Neural cell (in vitro differentiated cells): ENCODE results near the gene MKKS. TPM values are rescaled to one million over a fixed set of nuclear protein-coding genes. Genes with fewer than 3 reads are reported as not detected.

Experiments
- H2AFZ ChIP-seq: fragments of 200-600, 300-800 bp; sonication (generic), shearing (Covaris generic); 2 replicates; pipeline ENCODE4 v1.6.0; 2014; ENCODE audit warnings: low read depth, mild to moderate bottlenecking, antibody characterized with exemption, low read length, moderate library complexity
- H3F3A ChIP-seq: fragments of 200-600 bp; shearing (Covaris generic); 2 replicates; pipeline ENCODE4 v1.6.1; 2016; ENCODE audit warnings: mild to moderate bottlenecking, moderate library complexity, mixed read lengths, antibody characterized with exemption, low read length; ENCODE audit not compliant: insufficient read depth, poor library complexity, severe bottlenecking
- H3K27ac ChIP-seq: fragments of 200-600, 300-800 bp; sonication (generic), shearing (Covaris generic); 2 replicates; pipeline ENCODE4 v1.5.1; 2014; ENCODE audit warnings: mild to moderate bottlenecking, low read length, moderate library complexity
- H3K27me3 ChIP-seq: fragments of 300-800, 200-600 bp; sonication (generic), shearing (Covaris generic); 2 replicates; pipeline ENCODE4 v1.6.0; 2014; ENCODE audit warnings: mild to moderate bottlenecking, low read depth, low read length, moderate library complexity; ENCODE audit not compliant: insufficient read depth
- H3K36me3 ChIP-seq: fragments of 300-800, 200-600 bp; sonication (generic), shearing (Covaris generic); 2 replicates; pipeline ENCODE4 v1.5.1; 2014; ENCODE audit warnings: mild to moderate bottlenecking, antibody characterized with exemption, low read length, moderate library complexity; ENCODE audit not compliant: insufficient read depth
- H3K4me2 ChIP-seq: fragments of 300-800, 200-600 bp; sonication (generic), shearing (Covaris generic); 2 replicates; pipeline ENCODE4 v1.6.0; 2014; ENCODE audit warnings: mild to moderate bottlenecking, low read length
- H3K4me3 ChIP-seq: fragments of 300-800, 200-600 bp; sonication (generic), shearing (Covaris generic); 2 replicates; pipeline ENCODE4 v1.5.1; 2014; ENCODE audit warnings: mild to moderate bottlenecking, low read length, moderate library complexity
- H3K79me2 ChIP-seq: fragments of 200-600 bp; shearing (Covaris generic); replicated peaks from 2 replicates; pipeline ENCODE4 v1.6.0; 2014; ENCODE audit warnings: mild to moderate bottlenecking, low read length, moderate library complexity; ENCODE audit not compliant: insufficient read depth
- H3K9ac ChIP-seq: fragments of 300-800, 200-600 bp; sonication (generic), shearing (Covaris generic); 2 replicates; pipeline ENCODE4 v1.6.1; 2016; ENCODE audit warnings: mild to moderate bottlenecking, low read length, mixed read lengths
- H3K9me2 ChIP-seq: fragments of 200-600 bp; shearing (Covaris generic); 2 replicates; pipeline ENCODE4 v1.6.1; 2016; ENCODE audit warnings: mild to moderate bottlenecking, low read length, mixed read lengths; ENCODE audit not compliant: insufficient read depth
- H3K9me3 ChIP-seq: fragments of 200-600, 300-800 bp; sonication (generic), shearing (Covaris generic); 2 replicates; pipeline ENCODE4 v1.6.1; 2016; ENCODE audit warnings: mild to moderate bottlenecking, mixed run types, low read length, moderate library complexity, mixed read lengths
- H4K20me1 ChIP-seq: fragments of 200-600 bp; shearing (Covaris generic); 2 replicates; pipeline ENCODE4 v1.6.1; 2016; ENCODE audit warnings: mild to moderate bottlenecking, mixed run types; ENCODE audit not compliant: insufficient read depth
- CTCF ChIP-seq: fragments of 450-650 bp; IDR thresholded peaks from 2 replicates; pipeline ENCODE4 v1.5.1; 2014; ENCODE audit warnings: antibody characterized with exemption, mild to moderate bottlenecking, moderate library complexity; ENCODE audit not compliant: poor library complexity, severe bottlenecking
- EP300 ChIP-seq: fragments of 450-650 bp; conservative IDR thresholded peaks from 2 replicates; pipeline ENCODE4 v1.6.1; 2014; ENCODE audit warnings: antibody characterized with exemption, mild to moderate bottlenecking, moderate library complexity; ENCODE audit not compliant: poor library complexity, severe bottlenecking
- EZH2 ChIP-seq: fragments of 200-600, 300-800 bp; shearing (Covaris generic), sonication (generic); IDR thresholded peaks from 2 replicates; pipeline ENCODE4 v1.6.1; 2014; ENCODE audit warnings: antibody characterized with exemption, low read length, borderline replicate concordance, mild to moderate bottlenecking; ENCODE audit not compliant: insufficient read depth, poor library complexity, severe bottlenecking
- MXI1 ChIP-seq: fragments of 450-650 bp; conservative IDR thresholded peaks from 2 replicates; pipeline ENCODE4 v1.6.1; 2014; ENCODE audit warnings: antibody characterized with exemption, mild to moderate bottlenecking; ENCODE audit not compliant: poor library complexity, severe bottlenecking
- POLR2AphosphoS5 ChIP-seq: IDR thresholded peaks from 2 replicates; pipeline ENCODE4 v1.6.1; 2012
- RAD21 ChIP-seq: fragments of 450-650 bp; conservative IDR thresholded peaks from 2 replicates; pipeline ENCODE4 v1.6.1; 2014; ENCODE audit warnings: antibody characterized with exemption, mild to moderate bottlenecking, moderate library complexity
- REST ChIP-seq: IDR thresholded peaks from 2 replicates; pipeline ENCODE4 v1.6.1; 2012; ENCODE audit warnings: borderline replicate concordance
- SMC3 ChIP-seq: fragments of 450-650 bp; conservative IDR thresholded peaks from 2 replicates; pipeline ENCODE4 v1.6.1; 2014; ENCODE audit warnings: antibody characterized with exemption, mild to moderate bottlenecking, moderate library complexity; ENCODE audit not compliant: poor library complexity
- TAF1 ChIP-seq: IDR thresholded peaks from 2 replicates; pipeline ENCODE4 v1.6.1; 2012; ENCODE audit warnings: low read depth
- polyA plus RNA-seq: library from polyadenylated mRNA; depleted of rRNA; stranded (reverse); fragments of >200 nt; gene quantifications from 2 replicates; pipeline ENCODE4 v1.2.3, GENCODE V29; 2014

Gene MKKS
- polyA plus RNA-seq, 1 donor from 2014 or later = 28.0 TPM

- no peak overlapping the region for H3K9ac ChIP-seq
- H3K27ac ChIP-seq = no peak overlapping the region
- H3K9me2 ChIP-seq = no peaks in the 10 kb centered on the region
- H3K79me2 ChIP-seq = no peaks in the 10 kb centered on the region
- H3K27me3 ChIP-seq = no peaks in the 10 kb centered on the region
- TF ChIP-seq TAF1 (no peak), SMC3 (no peak), EZH2 (no peak), POLR2AphosphoS5 (no peak), MXI1 (no peak), REST (no peak), EP300 (no peak), RAD21 (no peak), CTCF (no peak)
- no peaks in the 10 kb centered on the region for H3K9me3 ChIP-seq
- no peak overlapping the region for H3K4me2 ChIP-seq
- H2AFZ ChIP-seq = no peak overlapping the region
- H3K4me3 ChIP-seq = no peak overlapping the region
- no peaks in the 10 kb centered on the region for H3F3A ChIP-seq
- no peaks in the 10 kb centered on the region for H3K36me3 ChIP-seq
- H4K20me1 ChIP-seq = no peaks in the 10 kb centered on the region
Measured at GRCh38 chr20:10474606-10475184, 40.7 kb upstream of the MKKS start.

- Histone ChIP-seq H2AFZ (no peak overlapping the region), H3K27me3 (no peaks in the 10 kb centered on the region), H3K27ac (no peak overlapping the region), H3F3A (no peaks in the 10 kb centered on the region), H4K20me1 (no peaks in the 10 kb centered on the region), H3K9me3 (no peaks in the 10 kb centered on the region), H3K4me2 (no peak overlapping the region), H3K4me3 (no peak overlapping the region), H3K9me2 (no peaks in the 10 kb centered on the region), H3K36me3 (no peaks in the 10 kb centered on the region), H3K9ac (no peak overlapping the region), H3K79me2 (no peaks in the 10 kb centered on the region)
- TF ChIP-seq SMC3 = no peak
- TF ChIP-seq MXI1 = no peak
- no peak for TF ChIP-seq REST
- TF ChIP-seq POLR2AphosphoS5 = no peak
- no peak for TF ChIP-seq RAD21
- TF ChIP-seq TAF1 = no peak
Measured at GRCh38 chr20:10472871-10473270, 38.8 kb upstream of the MKKS start.
